Endothelial cell of umbilical vein (primary cell): ENCODE results near the gene COL1A2. TPM values are rescaled to one million over a fixed set of nuclear protein-coding genes. Genes with fewer than 3 reads are reported as not detected.

ENCODE experiments used
- BruUV-seq: library from RNA; stranded (reverse); fragments of 400-500 nt; replicated peaks from 2 replicates; lab custom pipeline; 2021; lab: Mats Ljungman, UMichigan
- CTCF ChIA-PET: fragments of 300-600, 350-600 bp; sonication (Branson Sonifier 250); formaldehyde crosslinking; loops from one replicate; lab custom pipeline; 2021; ENCODE audit warnings: antibody characterized with exemption, inconsistent platforms; lab: Charles Lee
- POLR2A ChIA-PET: fragments of 300-600, 350-600 bp; sonication (Branson Sonifier 250); formaldehyde crosslinking; loops from one replicate; lab custom pipeline; 2021; ENCODE audit warnings: antibody characterized with exemption, inconsistent platforms; lab: Charles Lee
- DNase-seq: peaks from one replicate; pipeline ENCODE4 v3.0.0-alpha.2; 2011; ENCODE audit warnings: low read depth, low spot score
- FAIRE-seq: peaks from 2 replicates; lab custom pipeline; 2011; peaks lifted over from hg19 to GRCh38; lab: Jason Lieb, UNC
- H2AFZ ChIP-seq: 2 replicates; pipeline ENCODE4 v1.6.0; 2012; ENCODE audit warnings: low read depth, low read length, control low read depth, inconsistent platforms
- H3K27ac ChIP-seq: 2 replicates; pipeline ENCODE4 v1.5.1; 2011; ENCODE audit warnings: low read depth, mild to moderate bottlenecking, control low read depth, low read length, moderate library complexity; ENCODE audit not compliant: insufficient read depth
- H3K27me3 ChIP-seq, 2 experiments: 2 replicates each; pipeline versions ENCODE4 v1.6.0 to v1.6.1; 2011; ENCODE audit warnings: low read length in 2 of 2, mixed read lengths in 1 of 2; ENCODE audit not compliant: control insufficient read depth in 2 of 2, insufficient read depth in 2 of 2
- H3K36me3 ChIP-seq, 2 experiments: 2 replicates in 1 of 2; 3 replicates in 1 of 2; pipeline ENCODE4 v1.5.1; 2011; ENCODE audit warnings: low read length in 2 of 2, mild to moderate bottlenecking in 1 of 2, moderate library complexity in 1 of 2; ENCODE audit not compliant: control insufficient read depth in 2 of 2, insufficient read depth in 2 of 2; ENCODE audit errors: extremely low read depth in 1 of 2
- H3K4me1 ChIP-seq: 3 replicates; pipeline ENCODE4 v1.5.1; 2011; ENCODE audit warnings: mild to moderate bottlenecking, low read length; ENCODE audit not compliant: control insufficient read depth, insufficient read depth; ENCODE audit errors: extremely low read depth
- H3K4me2 ChIP-seq: 2 replicates; pipeline ENCODE4 v1.6.1; 2011; ENCODE audit warnings: low read length, control low read depth, mixed read lengths; ENCODE audit not compliant: insufficient read depth
- H3K4me3 ChIP-seq, 3 experiments: fragments of 200-600 bp in 1 of 3; sonication (generic), shearing (Covaris generic) in 1 of 3; replicated peaks in 1 of 3; 2 replicates each; pipeline ENCODE4 v1.5.1; 2011 to 2016; ENCODE audit warnings: control low read depth in 3 of 3, low read length in 3 of 3, mild to moderate bottlenecking in 2 of 3, inconsistent platforms in 1 of 3, low read depth in 1 of 3, moderate library complexity in 1 of 3; ENCODE audit not compliant: insufficient read depth in 1 of 3
- H3K79me2 ChIP-seq: 2 replicates; pipeline ENCODE4 v1.6.0; 2012; ENCODE audit warnings: low read length, inconsistent platforms; ENCODE audit not compliant: control insufficient read depth, insufficient read depth
- H3K9ac ChIP-seq: replicated peaks from 2 replicates; pipeline ENCODE3; 2011; ENCODE audit warnings: low read length, control low read depth; ENCODE audit not compliant: insufficient read depth; ENCODE audit errors: extremely low read depth
- H3K9me1 ChIP-seq: replicated peaks from 3 replicates; pipeline ENCODE4 v1.6.0; 2011; ENCODE audit warnings: mild to moderate bottlenecking, low read length; ENCODE audit not compliant: control insufficient read depth, insufficient read depth; ENCODE audit errors: extremely low read depth
- H3K9me3 ChIP-seq: replicated peaks from 2 replicates; pipeline ENCODE4 v1.5.1; 2012; ENCODE audit warnings: low read length, inconsistent platforms; ENCODE audit not compliant: control insufficient read depth, insufficient read depth
- H4K20me1 ChIP-seq: replicated peaks from 2 replicates; pipeline ENCODE3; 2011; ENCODE audit warnings: mild to moderate bottlenecking, low read length; ENCODE audit not compliant: control insufficient read depth, insufficient read depth; ENCODE audit errors: extremely low read depth
- EZH2 ChIP-seq: IDR thresholded peaks from 2 replicates; pipeline ENCODE4 v1.6.1; 2012; ENCODE audit warnings: borderline replicate concordance, low read depth, mild to moderate bottlenecking, moderate library complexity, low read length, inconsistent platforms; ENCODE audit not compliant: severe bottlenecking
- FOS ChIP-seq: IDR thresholded peaks from 2 replicates; pipeline ENCODE4 v1.6.1; 2011; ENCODE audit warnings: mild to moderate bottlenecking, low read length, moderate library complexity, borderline replicate concordance; ENCODE audit not compliant: insufficient read depth
- GATA2 ChIP-seq: IDR thresholded peaks from 2 replicates; pipeline ENCODE4 v1.7.0; 2011; ENCODE audit warnings: low read depth, mild to moderate bottlenecking, moderate library complexity, mixed read lengths, low read length; ENCODE audit not compliant: insufficient read length, insufficient read depth
- JUN ChIP-seq: IDR thresholded peaks from 2 replicates; pipeline ENCODE4 v1.6.1; 2011; ENCODE audit warnings: borderline replicate concordance, low read depth; ENCODE audit not compliant: insufficient read length, insufficient read depth
- MYC ChIP-seq: IDR thresholded peaks from one replicate; pipeline ENCODE4 v1.6.1; 2011; ENCODE audit warnings: mild to moderate bottlenecking, low read depth, low read length
- POLR2A ChIP-seq: IDR thresholded peaks from 2 replicates; pipeline ENCODE4 v1.6.1; 2012; ENCODE audit warnings: low read depth, mild to moderate bottlenecking, control low read depth, low read length
- POLR2AphosphoS5 ChIP-seq: IDR thresholded peaks from 2 replicates; pipeline ENCODE4 v1.6.1; 2012; ENCODE audit warnings: low read depth, mild to moderate bottlenecking, control low read depth, low read length, moderate library complexity; ENCODE audit not compliant: insufficient read depth
- dilution Hi-C: fragments of 300-500 bp; cut with MboI; formaldehyde crosslinking; loops from one replicate; pipeline ENCODE4 v1.15.0; 2019; ENCODE audit warnings: low sequenced_read_pairs; ENCODE audit not compliant: extremely low pct_ligation_motif_present
- intact Hi-C: fragments of 100-400 bp; cut with micrococcal nuclease; formaldehyde crosslinking; loops from one replicate; pipeline ENCODE4 v1.10.0; 2022
- polyA plus RNA-seq, 4 experiments: library from polyadenylated mRNA; depleted of rRNA in 3 of 4; stranded (reverse) in 3 of 4; unstranded in 1 of 4; fragments of >200 nt; gene quantifications; 2 replicates each; pipeline versions ENCODE4 v1.2.1 to v1.2.3, GENCODE V29; 2011 to 2012; ENCODE audit warnings: missing spikeins in 1 of 4
- total RNA-seq: library from RNA; stranded (reverse); gene quantifications from 2 replicates; pipeline ENCODE4 v1.2.3, GENCODE V29; 2021
- TF ChIP-seq, protein P1 (sequence below): IDR thresholded peaks from 2 replicates; pipeline ENCODE4 v1.6.1; 2011; ENCODE audit not compliant: insufficient read depth, insufficient read length
- TF ChIP-seq, protein P2 (sequence below), 2 donors: IDR thresholded peaks; 1 replicate in 1 of 2; 2 replicates in 1 of 2; pipeline ENCODE4 v1.5.1; 2011; ENCODE audit warnings: low read length in 2 of 2, mild to moderate bottlenecking in 2 of 2, moderate library complexity in 2 of 2, control low read depth in 1 of 2, inconsistent platforms in 1 of 2, low read depth in 1 of 2; ENCODE audit not compliant: insufficient read depth in 1 of 2; ENCODE audit errors: extremely low read depth in 1 of 2

The COL1A2 gene
- total and polyA plus RNA-seq, 2 donors (not counting 3 experiments of a cell fraction or from before 2014, with no cell fraction given): 28.9 to 40.8 TPM

DNA sequence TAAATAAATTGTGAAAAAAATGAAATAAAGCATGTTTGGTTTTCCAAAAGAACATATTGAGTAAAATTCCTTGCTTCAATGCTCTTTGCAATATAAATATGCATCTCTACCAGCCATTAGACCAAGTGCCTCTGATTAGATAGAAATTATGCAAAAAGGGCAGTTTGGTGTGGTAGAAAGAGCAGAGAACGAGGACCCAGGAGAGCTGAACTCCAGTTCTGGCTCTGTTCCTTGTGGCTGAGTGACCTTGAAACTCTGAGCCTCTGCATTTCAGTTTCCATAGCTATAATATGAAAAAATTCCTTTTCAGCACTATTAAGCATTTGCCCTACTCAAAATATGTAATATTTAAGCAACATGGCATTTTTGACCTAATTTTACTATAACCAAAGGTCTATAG lies 36.5 kb downstream of the COL1A2 start:
- DNase-seq (no peak), FAIRE-seq (no peak)
- TF ChIP-seq MYC: no peak
- no peak for TF ChIP-seq EZH2
- TF ChIP-seq FOS: no peak
- TF ChIP-seq GATA2: no peak
- TF ChIP-seq, protein P1, sequence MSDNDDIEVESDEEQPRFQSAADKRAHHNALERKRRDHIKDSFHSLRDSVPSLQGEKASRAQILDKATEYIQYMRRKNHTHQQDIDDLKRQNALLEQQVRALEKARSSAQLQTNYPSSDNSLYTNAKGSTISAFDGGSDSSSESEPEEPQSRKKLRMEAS: no peak
- TF ChIP-seq JUN: no peak
- no peak for TF ChIP-seq POLR2A
- TF ChIP-seq POLR2AphosphoS5: no peak
- TF ChIP-seq, protein P2, sequence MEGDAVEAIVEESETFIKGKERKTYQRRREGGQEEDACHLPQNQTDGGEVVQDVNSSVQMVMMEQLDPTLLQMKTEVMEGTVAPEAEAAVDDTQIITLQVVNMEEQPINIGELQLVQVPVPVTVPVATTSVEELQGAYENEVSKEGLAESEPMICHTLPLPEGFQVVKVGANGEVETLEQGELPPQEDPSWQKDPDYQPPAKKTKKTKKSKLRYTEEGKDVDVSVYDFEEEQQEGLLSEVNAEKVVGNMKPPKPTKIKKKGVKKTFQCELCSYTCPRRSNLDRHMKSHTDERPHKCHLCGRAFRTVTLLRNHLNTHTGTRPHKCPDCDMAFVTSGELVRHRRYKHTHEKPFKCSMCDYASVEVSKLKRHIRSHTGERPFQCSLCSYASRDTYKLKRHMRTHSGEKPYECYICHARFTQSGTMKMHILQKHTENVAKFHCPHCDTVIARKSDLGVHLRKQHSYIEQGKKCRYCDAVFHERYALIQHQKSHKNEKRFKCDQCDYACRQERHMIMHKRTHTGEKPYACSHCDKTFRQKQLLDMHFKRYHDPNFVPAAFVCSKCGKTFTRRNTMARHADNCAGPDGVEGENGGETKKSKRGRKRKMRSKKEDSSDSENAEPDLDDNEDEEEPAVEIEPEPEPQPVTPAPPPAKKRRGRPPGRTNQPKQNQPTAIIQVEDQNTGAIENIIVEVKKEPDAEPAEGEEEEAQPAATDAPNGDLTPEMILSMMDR (IDR thresholded peaks at IDR 0.05; ENCODE audit: extremely low read depth in 1 of 2, insufficient read depth in 1 of 2, low read depth in 1 of 2, low read length in 2 of 2): no peak
- POLR2A ChIA-PET: no interaction called here
- no peak overlapping the region for H2AFZ ChIP-seq
- no peaks in the 10 kb centered on the region for H4K20me1 ChIP-seq
- no TSS peak for BruUV-seq
- no peaks in the 10 kb centered on the region for H3K79me2 ChIP-seq
- H3K4me3 ChIP-seq: no peak overlapping the region
- no peak overlapping the region for H3K27ac ChIP-seq
- no peaks in the 10 kb centered on the region for H3K9me1 ChIP-seq
- intact Hi-C loops: no loop called here
- no peaks in the 10 kb centered on the region for H3K36me3 ChIP-seq
- CTCF ChIA-PET: interaction anchor here (1.6 to 10.6 kb wide), 3 partner anchors 135 to 143 kb away, joined by 3 to 276 read pairs (median 4); no protein-coding TSS in a partner anchor
- peaks cover 0 to under 1% of the 10 kb centered on the region in 2 experiments for H3K27me3 ChIP-seq
- no peak overlapping the region for H3K4me2 ChIP-seq
- dilution Hi-C loops: loop anchor here (25.0 kb wide), 1 partner anchor 144 kb away; no protein-coding TSS in a partner anchor
- H3K4me1 ChIP-seq: no peaks in the 10 kb centered on the region
- H3K9me3 ChIP-seq: no peaks in the 10 kb centered on the region
- no peak overlapping the region for H3K9ac ChIP-seq
